GM21390 (cell line): ENCODE measurements around the gene ACTR5.

Experiments used
- ATAC-seq: cut with Tn5 transposase; IDR thresholded peaks from one replicate; pipeline ENCODE4 v1.9.1; 2021; ENCODE audit not compliant: unreplicated experiment

ACTR5 gene

GRCh38 chr20:38728911-38729642 lies 19.2 kb upstream of the ACTR5 start:
- no peak for ATAC-seq

- no peak for ATAC-seq
These were observed 18.5 kb upstream of the ACTR5 start for GRCh38 chr20:38729767-38730166.

- ATAC-seq, result no peak
These were observed 17.9 kb upstream of the ACTR5 start for GRCh38 chr20:38730167-38730988.

GRCh38 chr20:38730989-38731737 lies 17.1 kb upstream of the ACTR5 start:
- ATAC-seq, result peak; percentile 64

- no peak for ATAC-seq
These were observed 16.5 kb upstream of the ACTR5 start for GRCh38 chr20:38731738-38732113.

GRCh38 chr20:38732981-38733380 lies 15.3 kb upstream of the ACTR5 start:
- no peak for ATAC-seq

- ATAC-seq, result no peak
These were observed 13.1 kb upstream of the ACTR5 start for GRCh38 chr20:38735172-38735571.

GRCh38 chr20:38737887-38738286 lies 10.4 kb upstream of the ACTR5 start:
- no peak for ATAC-seq

GRCh38 chr20:38745757-38746156 lies 2.5 kb upstream of the ACTR5 start:
- ATAC-seq, result no peak

GRCh38 chr20:38747495-38748096 lies 664 bp upstream of the ACTR5 start:
- ATAC-seq, result no peak

- peak; percentile 31 for ATAC-seq
These were observed 545 bp downstream of the ACTR5 start for GRCh38 chr20:38748861-38749149.

GRCh38 chr20:38751360-38751976 lies 3.2 kb downstream of the ACTR5 start:
- no peak for ATAC-seq

- no peak for ATAC-seq
These were observed 3.8 kb downstream of the ACTR5 start for GRCh38 chr20:38752029-38752428.

- no peak for ATAC-seq
These were observed 6.7 kb downstream of the ACTR5 start for GRCh38 chr20:38754924-38755323.

- ATAC-seq, result no peak
These were observed 7.2 kb downstream of the ACTR5 start for GRCh38 chr20:38755324-38755910.

GRCh38 chr20:38757145-38757775 lies 9.0 kb downstream of the ACTR5 start:
- ATAC-seq, result no peak

- ATAC-seq, result no peak
These were observed 10.8 kb downstream of the ACTR5 start for GRCh38 chr20:38759106-38759505.

- ATAC-seq, result no peak
These were observed 12.7 kb downstream of the ACTR5 start for GRCh38 chr20:38760978-38761377.

- no peak for ATAC-seq
These were observed 13.9 kb downstream of the ACTR5 start for GRCh38 chr20:38762174-38762573.

GRCh38 chr20:38763616-38764015 lies 15.4 kb downstream of the ACTR5 start:
- no peak for ATAC-seq
